ENCODE results near the gene KCNQ1.

Gene KCNQ1

DNA sequence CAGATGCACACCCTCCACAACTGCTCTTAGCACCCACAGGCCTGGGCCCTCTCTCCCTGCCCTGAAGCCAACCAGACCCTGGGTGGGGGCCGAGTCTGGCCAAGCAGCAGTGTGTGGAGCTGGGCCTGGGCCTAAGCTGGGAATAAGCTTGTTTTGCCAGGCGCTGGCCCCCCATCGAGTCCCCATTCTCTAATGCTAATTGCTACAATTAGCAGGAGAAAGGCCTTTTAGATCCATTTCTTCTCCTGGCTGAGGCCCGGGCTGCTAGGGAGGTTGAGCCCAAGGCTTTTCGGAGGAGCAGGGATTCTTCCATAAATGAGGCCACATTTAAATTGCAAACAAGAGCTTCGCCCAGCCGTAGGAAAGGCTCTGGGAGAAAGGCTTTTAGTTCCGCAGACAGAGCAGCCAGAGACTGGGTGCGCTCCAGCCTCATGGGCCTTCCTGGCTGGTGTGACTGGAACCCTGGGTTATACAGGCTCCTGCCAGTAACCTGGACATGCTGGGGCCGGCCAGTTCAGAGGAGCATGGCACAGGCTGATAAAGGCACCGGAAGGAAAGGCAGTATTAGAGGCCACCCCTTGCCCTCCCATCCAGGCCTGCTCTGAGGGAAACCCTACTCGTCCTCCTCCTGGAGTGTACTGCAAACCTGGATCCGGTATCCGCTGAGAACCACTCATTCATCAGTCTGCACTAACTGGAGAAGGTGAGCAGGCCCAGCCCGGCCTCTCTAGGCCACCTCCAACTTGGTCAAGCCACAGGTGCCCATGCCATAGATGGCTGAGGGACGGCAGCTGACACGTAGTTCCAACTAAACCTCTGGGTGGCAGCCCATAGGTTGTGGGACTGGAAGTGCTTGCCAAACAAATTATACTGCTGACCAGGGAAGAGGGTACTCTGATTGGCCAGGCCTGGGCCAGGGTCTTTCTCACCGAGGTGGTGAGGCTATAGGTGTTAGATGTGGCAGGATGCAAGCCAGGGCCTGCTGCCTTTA is 248.8 kb downstream of the KCNQ1 start:
- no peak for ATAC-seq

DNA sequence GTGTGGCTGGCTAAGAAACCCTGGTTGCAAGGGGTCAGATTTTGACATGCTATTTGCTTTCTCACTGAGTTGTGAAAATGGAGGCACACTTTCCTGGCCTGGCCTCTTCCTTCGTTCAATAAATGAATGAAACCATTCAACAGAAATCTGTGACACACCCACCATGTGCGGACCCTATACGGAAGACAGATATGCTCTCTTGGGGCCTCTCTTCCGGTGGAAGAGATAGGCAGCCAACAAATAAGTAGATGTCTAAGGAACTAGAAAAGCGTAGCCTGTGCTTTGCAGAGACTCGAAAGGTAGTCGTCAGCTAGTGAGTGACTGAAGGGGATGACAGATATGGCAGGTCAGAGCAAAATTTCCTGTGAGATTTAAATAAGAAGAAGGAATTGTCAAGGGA is 249.7 kb downstream of the KCNQ1 start:
- no peak for ATAC-seq

DNA sequence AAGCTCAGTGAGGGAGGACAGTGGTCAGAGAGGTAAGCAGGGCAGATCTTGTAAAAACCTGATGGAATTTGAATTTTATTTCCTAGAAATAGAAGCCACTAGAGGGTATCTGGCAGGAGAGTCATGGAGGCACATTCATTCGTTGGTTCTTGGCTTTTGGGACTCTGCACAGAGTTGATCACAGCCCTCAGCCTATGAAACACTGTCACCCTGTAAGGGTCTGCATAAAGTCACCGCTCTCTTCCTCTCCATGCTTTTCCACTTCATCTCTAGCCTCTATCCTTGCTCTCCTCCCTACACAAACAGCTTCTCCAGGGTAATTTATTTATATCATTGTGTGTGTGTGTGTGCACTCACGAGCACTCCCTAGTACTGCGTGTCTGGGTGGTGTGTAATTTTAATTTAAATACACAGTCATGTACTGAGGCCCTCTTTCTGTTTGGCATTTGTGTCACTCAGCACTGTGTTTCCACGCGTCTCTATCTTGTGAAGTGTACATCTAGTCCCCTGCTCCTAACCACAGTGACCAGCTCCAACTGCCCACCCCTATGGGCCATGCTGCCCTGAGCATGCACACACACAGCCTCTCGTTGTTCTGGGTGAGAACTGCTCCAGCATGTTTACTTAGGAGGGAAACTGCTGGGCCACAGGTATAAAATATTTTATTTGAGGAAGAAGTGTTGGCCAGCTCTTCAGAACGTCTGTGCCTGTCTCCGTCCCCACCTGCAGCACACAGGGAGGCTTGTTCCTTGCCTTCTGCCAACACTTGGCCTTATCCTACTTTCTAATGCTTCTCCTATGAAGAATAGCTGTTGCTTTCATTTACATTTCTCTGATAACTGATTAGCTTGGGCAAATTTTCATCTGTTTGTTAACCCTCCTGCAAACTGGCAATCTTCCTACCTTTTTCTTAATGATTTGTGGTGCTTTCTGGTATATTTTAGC is 250.5 kb downstream of the KCNQ1 start:
- no peak for ATAC-seq

DNA sequence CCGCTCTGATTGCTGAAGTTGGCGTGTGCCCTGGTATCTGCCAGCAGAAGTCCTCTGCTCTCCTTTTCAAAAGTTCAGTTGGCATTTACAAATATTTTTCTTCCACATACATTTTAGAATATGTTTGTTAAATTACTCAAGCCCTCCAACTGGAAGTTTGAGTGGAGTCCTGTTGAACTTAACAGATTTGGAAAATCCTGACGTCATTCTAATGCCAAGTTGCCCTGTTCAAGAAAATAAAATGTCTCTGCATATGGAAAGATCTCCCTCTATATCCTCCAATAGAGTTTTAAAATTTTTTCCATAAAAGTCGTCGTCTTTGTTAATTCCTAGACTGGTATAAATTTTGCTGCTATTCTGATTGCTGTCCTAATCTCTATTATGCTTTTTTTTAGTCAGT is 251.6 kb downstream of the KCNQ1 start:
- ATAC-seq = no peak

DNA sequence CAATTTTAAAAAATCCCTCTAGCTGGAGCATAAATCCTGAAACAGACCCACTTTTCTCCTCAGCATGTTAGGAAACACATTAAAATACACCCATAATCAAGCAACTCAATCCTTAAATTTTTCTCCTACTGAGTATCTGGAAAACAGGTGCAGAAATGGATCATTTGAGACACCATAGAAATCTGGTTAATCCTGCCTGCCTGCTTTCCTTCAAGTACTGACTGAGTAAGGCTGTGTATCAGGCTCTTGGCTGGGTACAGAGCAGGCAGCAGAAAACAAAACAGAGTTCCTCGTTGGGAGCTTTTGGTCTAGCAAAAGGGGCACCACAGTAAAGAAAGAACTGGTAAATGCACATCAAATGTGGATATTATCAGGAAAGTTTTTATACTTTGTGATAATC is 253.1 kb downstream of the KCNQ1 start:
- ATAC-seq = no peak

DNA sequence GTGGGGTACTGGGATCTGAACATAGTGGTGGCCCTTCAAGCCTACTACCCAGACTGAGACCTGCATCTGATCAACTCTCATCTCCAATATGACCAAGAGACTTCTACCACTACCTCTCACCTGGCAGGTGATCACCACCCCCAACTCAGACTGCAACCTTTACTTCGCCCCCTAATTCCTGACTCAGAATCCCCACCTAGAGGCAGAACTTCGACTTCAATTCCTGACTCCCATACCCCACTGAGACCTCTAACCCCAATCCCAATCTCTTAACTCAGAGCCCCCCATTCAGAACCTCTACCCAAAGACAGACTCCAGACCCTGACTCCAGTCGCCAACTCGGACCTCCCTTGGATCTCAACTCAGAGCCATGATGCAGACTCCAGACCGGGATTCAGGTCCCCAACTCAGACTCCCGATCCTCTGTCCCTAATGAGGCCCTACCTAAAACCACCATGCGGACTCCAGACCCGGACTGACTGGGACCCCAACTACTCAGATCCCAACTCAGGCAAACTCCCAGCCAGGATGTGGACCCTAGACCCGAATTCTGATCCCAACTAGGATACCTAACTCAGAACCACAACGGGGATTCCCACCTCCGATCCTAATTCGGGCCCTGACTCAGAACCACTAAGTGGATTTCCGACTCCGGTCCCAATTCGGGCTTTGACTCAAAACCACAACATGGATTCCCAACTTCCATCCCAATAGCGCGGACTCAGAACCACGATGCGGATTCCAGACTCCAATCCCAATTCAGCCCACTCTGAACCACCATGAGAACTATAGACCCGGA is 253.8 kb downstream of the KCNQ1 start:
- no peak for ATAC-seq

DNA sequence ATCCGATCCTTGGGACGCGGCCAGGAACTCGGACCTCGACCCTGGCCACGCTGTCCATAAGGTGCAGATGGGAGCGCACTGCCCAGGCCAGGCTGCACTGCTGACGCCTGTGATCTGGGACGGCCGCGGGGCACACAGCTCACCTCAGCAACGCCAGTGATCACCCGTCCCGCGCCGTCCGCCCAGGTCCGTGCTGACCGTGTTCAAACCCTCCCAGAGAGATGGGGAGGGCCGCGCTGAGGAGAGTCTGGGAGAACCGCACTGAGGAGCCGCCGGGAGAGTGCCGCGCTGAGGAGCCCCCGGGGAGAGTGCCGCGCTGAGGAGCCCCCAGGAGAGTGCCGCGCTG is 254.3 kb downstream of the KCNQ1 start:
- ATAC-seq = peak in 1 of 2 donors; percentile 5

DNA sequence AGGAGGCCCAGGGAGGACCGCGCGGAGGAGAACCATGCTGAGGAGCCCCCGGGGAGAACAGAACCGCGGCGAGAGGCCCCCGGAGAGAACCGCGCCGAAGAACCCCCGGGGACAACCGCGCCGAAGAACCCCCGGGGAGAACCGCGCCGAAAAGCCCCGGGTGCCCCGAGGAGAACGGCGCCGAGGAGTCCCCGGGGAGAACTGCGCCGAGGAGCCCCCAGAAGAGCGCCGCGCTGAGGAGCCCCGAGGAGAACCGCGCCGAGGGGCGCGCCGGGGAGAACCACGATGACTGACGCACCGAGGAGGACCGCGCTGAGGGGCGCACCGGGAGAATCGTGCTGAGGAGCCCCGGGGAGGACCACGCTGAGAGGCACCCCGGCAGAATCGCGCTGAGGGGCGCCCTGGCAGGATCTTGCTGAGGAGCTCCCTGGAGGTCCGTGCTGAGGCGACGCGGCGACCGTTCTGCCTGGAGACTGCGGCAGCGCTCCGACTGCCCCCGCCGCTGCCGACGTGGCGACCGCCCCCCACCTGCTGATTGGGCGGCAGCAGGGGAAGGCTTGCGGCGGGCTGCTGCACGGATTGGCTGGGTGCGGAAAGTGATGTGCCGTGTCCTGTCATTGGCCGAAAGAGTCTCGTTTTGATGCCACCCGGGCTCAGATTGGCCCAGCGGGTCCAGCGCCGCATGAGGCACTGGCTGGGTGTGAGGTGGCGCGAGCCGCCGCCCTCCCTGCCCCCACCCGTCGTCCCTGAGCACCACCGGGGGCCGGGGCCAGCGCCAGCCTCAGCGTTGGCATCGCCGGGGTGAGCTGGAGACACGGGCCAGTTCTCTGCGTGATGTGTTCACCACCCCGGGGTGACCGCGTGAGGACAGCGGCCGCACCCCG is 255.0 kb downstream of the KCNQ1 start, which contains the start of gene KCNQ1OT1:
Gene KCNQ1OT1, minus strand, starts transcription at position 464 of the 884 bp plus-strand sequence.
- peak; percentile 98 for ATAC-seq

DNA sequence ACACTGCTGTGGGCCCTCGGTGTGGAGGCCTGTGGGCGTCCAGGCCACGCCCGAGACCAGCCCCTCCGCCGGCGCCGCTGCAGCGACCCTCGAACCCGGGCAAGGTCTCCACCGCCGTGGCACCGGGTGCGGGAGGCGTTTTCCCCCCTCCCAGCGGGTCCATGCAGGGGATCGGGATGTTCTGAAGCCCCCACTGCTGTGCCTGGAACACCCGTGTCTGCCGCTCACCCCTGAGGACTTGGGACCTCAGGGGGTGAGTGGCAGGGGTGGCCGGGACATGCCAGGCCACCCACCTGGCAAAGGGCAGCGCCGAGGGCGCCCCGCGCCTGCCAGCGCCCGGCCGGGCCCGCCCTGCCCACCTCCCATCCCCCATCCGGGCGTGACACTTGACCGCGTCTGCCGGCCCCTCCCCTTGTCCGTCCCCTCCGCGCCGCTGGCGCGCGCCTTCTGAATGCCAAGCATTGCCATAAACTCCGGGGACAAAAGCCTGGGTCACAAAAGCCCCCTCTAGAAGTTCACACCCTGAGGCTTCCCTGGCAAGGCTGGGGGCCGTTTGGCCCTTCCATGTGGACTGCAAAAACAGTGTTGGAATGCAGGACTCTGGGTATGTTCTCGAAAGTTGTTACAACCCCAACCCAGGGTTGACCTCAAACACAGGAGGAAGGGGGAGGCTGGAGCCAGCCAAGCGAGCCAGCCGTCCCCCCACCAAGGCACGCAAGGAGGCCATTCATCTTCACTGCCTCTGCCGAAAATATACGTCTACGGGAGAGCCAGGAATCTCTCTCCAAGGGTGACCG is 255.8 kb downstream of the KCNQ1 start:
- ATAC-seq = no peak

DNA sequence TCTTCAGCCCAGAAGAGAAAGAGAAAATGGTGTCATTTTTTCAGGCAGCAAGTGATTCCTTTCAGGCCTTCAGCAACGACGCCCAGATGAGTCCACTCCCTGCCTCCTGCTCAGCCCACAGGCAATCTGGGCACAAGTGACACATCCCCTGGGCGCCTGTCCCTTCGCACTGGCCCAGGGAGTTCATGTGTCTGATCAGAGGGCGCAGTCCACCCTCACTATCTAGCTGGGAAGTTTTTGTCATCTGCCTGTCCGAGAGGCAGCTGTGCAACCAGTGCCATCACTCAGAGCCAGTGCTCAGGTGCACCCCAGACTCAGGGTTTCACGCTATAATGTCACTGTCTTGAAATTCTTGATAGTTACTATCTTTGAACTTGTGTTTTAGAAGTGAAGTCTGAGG is 256.4 kb downstream of the KCNQ1 start:
- no peak for ATAC-seq

DNA sequence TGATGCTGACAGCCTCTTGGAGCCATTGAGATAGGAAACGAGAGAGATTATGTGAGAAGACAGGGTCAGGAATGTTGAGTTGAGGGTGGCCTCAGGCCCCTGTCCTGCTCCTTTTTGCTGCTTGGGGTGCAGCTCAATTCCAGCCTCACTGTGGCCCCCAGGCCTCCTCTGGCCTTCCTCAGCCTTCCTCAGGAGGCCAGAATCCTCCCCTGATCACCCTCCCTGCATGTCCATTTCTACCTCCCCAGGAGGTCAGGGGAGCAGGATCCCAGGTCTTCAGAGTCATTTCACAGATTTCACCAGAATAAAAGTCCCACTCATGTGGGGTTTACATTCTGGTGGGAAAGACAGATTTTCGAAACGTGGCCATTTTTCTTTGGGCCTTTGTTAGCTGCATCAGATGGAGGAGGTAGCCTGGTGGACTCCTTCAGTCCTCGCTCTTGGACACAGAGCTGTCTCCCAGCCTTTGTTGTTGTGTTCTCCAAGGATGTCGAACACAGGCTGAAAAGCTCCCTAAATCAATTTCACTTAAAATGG is 257.2 kb downstream of the KCNQ1 start:
- no peak for ATAC-seq

DNA sequence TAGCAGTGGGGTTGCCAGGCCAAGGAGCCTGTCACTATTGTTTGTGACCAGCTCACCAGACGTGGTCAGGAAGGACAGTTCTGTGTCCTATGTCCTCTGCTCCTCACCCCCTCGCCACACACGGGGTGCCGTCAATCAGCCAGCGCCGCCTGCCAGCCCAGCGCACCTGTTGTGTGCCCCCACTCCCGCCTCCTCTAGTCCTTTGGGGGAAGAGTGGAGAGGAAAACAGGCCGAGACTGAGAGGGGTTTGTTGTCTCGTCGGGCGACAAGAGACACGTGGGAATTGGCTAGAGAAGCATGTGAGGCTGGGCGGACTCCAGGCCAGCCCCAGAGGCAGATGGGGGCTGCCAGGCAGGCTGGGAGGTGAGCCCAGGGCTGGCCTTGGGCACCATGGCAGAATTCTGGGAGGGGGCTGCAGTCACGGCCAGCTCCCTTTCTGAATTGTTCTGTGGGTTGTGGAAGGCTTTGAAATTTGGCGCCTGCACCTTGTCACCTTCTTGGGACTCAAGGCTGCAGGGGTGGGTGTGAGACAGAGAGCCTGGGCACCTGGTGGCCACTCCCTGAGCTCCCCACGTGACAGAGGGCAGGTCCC is 258.1 kb downstream of the KCNQ1 start:
- ATAC-seq = no peak

DNA sequence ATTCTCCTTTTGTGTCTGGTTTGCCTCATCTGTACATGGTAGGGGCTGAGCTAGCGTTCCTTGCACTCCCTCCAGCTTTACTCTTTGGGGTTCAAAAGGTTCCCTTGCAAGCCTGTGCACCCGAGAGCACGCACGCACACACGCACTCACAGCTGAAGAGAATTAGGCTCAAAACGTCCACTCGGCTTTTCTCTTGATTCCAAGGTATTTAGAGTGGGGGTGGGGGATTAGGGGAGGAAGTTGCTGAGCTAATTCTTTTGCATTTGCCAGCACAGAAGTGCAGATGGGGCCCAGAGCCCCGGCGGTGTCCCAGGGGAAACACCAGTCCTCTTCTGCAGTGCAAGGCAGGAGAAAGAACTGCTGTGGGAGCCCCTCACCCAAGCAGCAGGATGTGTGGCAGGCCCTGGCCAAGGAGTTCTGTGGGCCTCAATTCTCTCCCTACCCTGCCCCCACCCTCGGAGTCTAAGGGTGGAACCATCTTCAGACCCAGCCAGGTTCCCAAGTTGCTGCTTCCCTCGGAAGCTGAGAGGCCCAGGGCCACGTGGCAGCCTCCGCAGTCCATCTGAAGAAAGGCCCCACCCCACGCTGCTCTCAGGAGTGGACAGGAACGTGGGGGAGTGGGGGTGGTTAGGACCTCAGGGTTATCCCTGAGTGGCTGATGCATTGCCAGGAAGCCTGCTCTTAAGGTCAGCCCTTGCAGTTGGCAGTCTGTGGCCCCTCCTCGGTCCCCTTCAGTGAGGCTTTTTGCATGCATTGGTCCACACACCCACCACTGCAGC is 258.7 kb downstream of the KCNQ1 start:
- ATAC-seq = no peak

DNA sequence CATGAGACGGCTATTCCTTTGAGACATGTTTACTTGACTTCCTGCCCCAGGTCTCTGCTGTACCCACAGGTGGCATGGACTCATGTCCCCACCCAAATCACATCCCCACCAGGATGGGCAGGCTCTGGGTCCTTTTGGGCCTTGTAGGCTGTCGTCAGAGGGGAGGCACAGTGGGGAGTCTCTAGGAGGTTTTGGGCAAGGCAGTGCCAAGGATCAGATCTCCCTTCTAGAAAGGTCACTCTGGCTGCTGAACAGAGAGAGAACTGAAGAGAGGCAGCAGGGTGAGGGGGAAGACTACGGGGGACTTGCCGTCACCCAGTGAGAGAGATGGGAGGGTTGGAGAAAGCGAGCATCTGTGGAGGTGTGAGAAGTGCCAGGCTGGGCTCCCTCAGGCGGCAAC is 259.5 kb downstream of the KCNQ1 start:
- ATAC-seq = no peak

DNA sequence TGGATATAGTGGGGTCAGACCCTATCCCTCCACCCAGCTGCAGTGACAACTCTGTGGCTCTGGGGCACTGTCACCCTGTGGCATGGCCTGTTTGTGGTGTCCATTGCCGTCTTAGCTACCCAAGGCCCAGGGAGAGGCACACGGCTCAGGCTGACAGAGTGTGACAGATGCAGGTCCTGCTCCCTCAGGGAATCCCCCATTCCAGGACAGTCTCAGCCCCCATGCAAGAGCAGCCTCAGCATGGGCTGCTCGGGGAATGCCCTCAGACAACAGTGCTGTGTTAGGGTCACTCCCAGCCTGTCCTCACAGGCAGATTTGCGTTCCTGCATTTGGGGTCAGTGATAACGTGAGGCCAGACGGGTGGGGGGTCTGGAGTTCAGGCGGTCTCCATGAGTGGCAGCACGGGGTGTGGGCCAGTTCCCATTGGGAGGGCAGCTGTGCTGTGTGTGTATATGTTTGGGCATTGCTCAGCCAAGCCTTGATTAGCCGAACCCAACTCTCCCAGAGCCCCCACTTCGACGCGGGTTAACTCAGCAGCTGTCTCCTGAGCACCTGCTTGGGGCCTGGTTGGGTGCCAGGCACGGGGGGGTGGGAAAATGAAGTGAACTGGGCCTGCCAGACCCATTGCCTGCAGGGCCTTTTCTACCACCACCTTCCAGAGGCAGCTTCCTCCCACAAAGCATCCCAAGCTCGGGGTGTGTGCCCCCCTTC is 260.2 kb downstream of the KCNQ1 start:
- ATAC-seq = no peak

DNA sequence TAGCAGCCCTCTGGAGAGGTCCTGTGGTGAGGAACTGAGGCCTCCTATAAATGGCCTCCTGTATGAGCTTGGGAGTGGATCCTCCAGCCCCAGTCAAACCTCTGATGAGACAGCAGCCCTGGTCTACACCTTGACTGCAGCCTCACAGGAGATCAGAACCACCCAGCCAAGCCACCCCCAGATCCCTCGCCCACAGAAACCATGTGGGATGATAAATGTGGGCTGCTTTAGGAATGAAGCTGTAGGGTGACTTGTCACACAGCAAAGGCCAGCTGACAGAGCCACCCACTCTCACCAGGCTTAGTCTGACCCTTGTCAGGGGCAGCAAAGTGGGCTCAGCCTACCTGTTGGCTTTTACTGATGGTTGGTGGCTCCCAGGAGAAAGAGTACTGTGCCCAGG is 261.5 kb downstream of the KCNQ1 start:
- ATAC-seq = no peak

DNA sequence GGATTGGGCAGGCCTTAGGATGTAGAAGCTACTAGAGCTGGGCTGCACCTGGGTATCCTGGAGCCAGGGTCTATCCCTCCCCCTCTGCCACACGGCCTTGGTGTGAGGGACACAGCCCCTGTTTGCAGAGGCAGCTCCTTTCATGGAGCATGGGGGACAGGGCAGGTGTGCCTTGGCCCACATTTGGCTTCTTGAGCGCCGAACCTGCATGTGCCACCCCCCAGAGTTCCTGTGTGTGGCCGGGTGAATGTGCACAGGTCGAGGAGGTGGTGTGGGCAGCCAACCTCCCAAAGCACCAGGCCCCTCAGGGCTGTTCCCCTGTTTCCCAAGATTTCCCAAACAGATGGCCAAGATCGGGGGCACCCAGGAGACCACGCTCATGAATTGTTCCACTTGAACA is 262.9 kb downstream of the KCNQ1 start:
- ATAC-seq = no peak

DNA sequence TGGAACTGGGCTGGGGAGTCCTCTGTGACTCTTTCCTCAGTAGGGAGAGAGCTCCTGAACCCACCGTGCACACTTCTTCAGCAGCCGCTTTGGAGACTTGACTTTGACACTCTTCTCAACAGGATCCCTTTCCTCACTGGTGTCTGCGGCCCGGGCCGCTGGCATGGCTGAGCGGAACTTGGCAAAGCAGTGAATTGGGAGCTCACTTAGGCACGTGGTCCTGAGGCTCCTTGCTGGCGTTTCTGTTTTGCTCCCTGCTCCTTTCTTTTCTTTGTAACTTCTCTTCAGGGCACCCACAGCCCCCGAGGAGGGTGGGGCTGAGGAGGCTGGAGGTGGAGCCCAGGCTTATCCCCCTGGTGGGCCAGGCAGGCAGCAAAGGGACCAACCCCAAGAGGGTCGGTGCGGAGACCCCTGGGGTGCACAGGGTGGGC is 263.4 kb downstream of the KCNQ1 start:
- ATAC-seq = no peak

Measured in activated CD4-positive, CD25-positive, alpha-beta regulatory T cell treated with anti-CD3 and anti-CD28 coated beads, Interleukin-2, amount 50 U/mL, for 24 hours (primary cell).